ENCODE results near the gene ZDHHC7.

- TF ChIP-seq POLR2A (IDR thresholded peaks at IDR 0.05) (peak; percentile 92), POLR2AphosphoS5 (IDR thresholded peaks at IDR 0.05) (peak; percentile 98 to 99 (median 99))
- TF ChIP-seq, protein P1, sequence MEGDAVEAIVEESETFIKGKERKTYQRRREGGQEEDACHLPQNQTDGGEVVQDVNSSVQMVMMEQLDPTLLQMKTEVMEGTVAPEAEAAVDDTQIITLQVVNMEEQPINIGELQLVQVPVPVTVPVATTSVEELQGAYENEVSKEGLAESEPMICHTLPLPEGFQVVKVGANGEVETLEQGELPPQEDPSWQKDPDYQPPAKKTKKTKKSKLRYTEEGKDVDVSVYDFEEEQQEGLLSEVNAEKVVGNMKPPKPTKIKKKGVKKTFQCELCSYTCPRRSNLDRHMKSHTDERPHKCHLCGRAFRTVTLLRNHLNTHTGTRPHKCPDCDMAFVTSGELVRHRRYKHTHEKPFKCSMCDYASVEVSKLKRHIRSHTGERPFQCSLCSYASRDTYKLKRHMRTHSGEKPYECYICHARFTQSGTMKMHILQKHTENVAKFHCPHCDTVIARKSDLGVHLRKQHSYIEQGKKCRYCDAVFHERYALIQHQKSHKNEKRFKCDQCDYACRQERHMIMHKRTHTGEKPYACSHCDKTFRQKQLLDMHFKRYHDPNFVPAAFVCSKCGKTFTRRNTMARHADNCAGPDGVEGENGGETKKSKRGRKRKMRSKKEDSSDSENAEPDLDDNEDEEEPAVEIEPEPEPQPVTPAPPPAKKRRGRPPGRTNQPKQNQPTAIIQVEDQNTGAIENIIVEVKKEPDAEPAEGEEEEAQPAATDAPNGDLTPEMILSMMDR (IDR thresholded peaks at IDR 0.05): no peak
Measured at GRCh38 chr16:85027349-85027957, 16.1 kb upstream of the ZDHHC7 start, which contains the start of gene KIAA0513.
